ENCODE measurements around the gene MGAT5.

MGAT5 gene

DNA sequence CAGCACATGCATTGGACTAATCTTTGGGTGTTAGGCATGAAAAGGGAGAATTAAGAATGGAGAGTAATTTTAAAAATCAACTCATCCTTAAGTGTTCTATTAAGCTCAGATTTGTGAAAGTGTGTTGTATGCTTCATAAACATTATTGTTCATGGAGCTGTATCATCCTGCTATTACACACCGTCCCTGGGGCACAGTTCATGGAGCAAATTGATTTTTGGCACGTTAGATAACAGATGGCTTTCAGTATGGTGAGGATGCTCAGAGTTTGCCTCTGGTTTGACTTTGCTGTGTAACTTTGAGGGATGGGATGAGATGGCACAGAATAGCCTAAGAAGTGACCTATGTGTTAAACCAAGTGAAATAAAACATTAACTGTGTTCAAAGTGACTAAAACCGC lies 97.1 kb downstream of the MGAT5 start:
- DNase-seq (ENCODE audit: low read depth in 2 of 2): no peak
- TF ChIP-seq, protein P1, sequence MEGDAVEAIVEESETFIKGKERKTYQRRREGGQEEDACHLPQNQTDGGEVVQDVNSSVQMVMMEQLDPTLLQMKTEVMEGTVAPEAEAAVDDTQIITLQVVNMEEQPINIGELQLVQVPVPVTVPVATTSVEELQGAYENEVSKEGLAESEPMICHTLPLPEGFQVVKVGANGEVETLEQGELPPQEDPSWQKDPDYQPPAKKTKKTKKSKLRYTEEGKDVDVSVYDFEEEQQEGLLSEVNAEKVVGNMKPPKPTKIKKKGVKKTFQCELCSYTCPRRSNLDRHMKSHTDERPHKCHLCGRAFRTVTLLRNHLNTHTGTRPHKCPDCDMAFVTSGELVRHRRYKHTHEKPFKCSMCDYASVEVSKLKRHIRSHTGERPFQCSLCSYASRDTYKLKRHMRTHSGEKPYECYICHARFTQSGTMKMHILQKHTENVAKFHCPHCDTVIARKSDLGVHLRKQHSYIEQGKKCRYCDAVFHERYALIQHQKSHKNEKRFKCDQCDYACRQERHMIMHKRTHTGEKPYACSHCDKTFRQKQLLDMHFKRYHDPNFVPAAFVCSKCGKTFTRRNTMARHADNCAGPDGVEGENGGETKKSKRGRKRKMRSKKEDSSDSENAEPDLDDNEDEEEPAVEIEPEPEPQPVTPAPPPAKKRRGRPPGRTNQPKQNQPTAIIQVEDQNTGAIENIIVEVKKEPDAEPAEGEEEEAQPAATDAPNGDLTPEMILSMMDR (IDR thresholded peaks at IDR 0.05; ENCODE audit: low read depth, low read length): no peak
- H3K4me3 ChIP-seq (replicated peaks in 1 of 2; ENCODE audit: low read depth in 2 of 2, low read length in 2 of 2): no peak overlapping the region

DNA sequence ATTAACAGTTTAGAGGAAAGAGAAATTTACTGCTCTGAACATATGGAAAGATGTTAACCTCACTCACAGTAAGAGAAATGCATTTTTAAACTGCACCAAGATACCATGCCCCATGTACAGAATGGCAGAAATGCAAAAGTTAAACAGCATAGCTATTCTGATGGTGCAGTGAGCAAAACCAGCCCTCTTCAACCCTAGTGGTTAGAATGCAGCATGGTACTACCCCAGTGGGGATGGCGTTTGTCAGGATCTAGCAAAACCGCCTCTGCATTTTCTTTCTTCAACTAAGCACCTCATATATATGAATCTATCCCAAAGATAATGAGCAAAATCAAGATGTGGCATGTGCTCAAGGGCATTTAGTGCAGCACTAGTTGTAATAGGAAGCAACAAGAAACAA lies 98.0 kb downstream of the MGAT5 start:
- no peak for DNase-seq (ENCODE audit: low read depth in 2 of 2)
- H3K4me3 ChIP-seq (replicated peaks in 1 of 2; ENCODE audit: low read depth in 2 of 2, low read length in 2 of 2): no peak overlapping the region
- TF ChIP-seq, protein P1 (IDR thresholded peaks at IDR 0.05; ENCODE audit: low read depth, low read length): no peak

DNA sequence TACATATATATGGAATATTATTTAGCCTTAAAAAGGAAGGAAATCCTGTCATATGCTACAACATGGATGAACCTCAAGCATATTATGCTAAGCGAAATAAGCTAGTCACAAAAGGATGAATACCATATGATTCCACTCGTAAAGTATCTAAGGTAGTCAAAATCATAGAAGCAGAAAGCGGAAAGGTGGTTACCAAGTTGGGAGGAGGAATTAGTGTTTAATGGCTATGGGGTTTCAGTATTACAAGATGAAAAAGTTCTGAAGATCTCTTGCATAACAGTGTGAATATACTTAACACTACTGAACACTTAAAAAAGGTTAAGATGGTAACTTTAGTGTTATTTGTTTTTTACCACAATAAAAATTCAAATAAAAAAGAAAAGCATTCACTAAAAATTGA lies 99.0 kb downstream of the MGAT5 start:
- TF ChIP-seq, protein P1 (IDR thresholded peaks at IDR 0.05; ENCODE audit: low read depth, low read length): no peak

DNA sequence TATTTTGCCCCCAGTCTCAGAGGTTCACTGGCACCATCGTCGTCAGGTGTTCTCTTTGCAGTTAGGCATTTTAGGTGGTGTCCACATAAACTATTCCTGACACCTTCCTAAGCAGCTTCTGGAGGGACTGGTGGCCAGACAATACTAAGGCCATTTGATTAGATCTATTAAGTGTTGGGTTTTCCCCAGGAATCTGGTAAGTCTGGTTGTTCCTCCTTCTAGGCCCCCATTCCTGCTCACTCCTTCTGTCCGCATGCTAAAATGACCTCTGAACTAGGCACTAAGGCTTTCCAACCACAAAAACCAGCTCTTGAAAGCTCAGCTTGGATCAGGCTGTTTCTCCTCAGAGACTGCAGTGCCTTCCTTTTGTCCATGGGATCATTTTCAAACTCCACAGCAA lies 100.7 kb downstream of the MGAT5 start:
- TF ChIP-seq, protein P1 (IDR thresholded peaks at IDR 0.05; ENCODE audit: low read depth, low read length): no peak

More for the DNA sequence above, 99.0 kb downstream of the MGAT5 start:
- no peak for DNase-seq (ENCODE audit: low read depth in 2 of 2)
- no peak overlapping the region for H3K4me3 ChIP-seq (replicated peaks in 1 of 2; ENCODE audit: low read depth in 2 of 2, low read length in 2 of 2)

DNA sequence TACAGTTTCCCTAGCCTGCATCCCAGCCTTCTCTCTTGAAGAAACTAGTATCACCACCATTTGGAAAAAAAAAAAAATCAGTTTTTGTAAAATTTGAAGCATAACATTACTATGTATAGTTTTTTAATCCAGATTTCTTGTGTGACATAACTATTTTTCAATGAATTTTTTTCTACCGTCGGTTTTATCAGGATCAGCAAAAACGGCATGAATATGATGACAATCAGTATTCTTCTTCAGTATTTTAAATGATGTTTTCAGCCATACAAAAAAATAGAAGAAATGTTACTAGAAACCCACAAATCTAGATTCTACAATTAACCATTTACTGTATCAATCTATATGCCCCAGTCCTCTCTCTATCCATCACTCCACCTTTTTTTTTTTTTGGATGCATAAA lies 103.9 kb downstream of the MGAT5 start:
- TF ChIP-seq, protein P1 (IDR thresholded peaks at IDR 0.05; ENCODE audit: low read depth, low read length): no peak
- DNase-seq (ENCODE audit: low read depth in 2 of 2): no peak
- H3K4me3 ChIP-seq (replicated peaks in 1 of 2; ENCODE audit: low read depth in 2 of 2, low read length in 2 of 2): no peak overlapping the region

More for the DNA sequence above, 100.7 kb downstream of the MGAT5 start:
- no peak for DNase-seq (ENCODE audit: low read depth in 2 of 2)
- no peak overlapping the region for H3K4me3 ChIP-seq (replicated peaks in 1 of 2; ENCODE audit: low read depth in 2 of 2, low read length in 2 of 2)

DNA sequence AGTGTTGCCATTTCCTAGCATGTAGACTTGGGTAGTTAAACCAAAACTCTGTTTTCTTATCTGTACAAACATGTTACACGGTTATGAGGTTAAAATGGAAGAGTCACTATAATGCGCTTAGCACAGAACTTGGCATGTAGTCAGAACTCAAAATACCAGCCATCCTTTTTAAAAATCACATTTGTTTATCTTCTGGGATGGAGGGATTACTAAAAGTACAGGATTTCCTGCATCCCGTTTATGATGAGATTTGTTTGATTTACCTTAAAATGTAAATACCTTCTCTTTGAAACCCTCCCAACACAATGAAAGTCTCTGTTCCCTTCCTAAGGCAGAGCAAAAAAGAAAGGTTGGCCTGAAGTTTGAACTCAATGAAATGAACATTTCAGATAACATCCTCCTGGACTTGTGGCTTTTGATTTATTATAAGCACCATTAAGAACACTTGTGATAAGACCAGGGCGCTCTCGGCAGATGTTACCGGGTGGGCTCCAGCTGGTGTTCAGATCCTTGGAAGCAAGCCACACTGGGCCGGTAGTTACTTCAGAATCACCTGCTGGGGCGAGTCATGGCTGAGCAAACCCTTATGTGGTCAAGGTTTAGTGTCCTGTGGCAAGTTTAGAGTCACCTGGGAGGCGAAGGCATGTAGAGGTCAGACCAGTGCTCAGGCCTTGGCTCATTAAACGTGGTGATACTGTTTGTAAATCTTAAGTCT lies 105.7 kb downstream of the MGAT5 start:
- no peak overlapping the region for H3K4me3 ChIP-seq (replicated peaks in 1 of 2; ENCODE audit: low read depth in 2 of 2, low read length in 2 of 2)
- TF ChIP-seq, protein P1 (IDR thresholded peaks at IDR 0.05; ENCODE audit: low read depth, low read length): no peak
- DNase-seq (ENCODE audit: low read depth in 2 of 2): no peak

Measured in cardiac fibroblast (primary cell).